IgD-negative memory B cell (primary cell): ENCODE data around the gene PRDM4. TPM values are rescaled to one million over a fixed set of nuclear protein-coding genes. Genes with fewer than 3 reads are reported as not detected.

Experiments used
- H3K27ac Mint-ChIP-seq, 3 donors: one replicate each; pipeline ENCODE4 v1.8.0; 2020 to 2022; ENCODE audit warnings: mild to moderate bottlenecking in 3 of 3, mixed read lengths in 3 of 3, moderate library complexity in 1 of 3
- H3K27me3 Mint-ChIP-seq: one replicate; pipeline ENCODE4 v1.8.0; 2021; ENCODE audit warnings: mixed read lengths
- H3K36me3 Mint-ChIP-seq: one replicate; pipeline ENCODE4 v1.8.0; 2020; ENCODE audit warnings: mild to moderate bottlenecking, mixed read lengths
- H3K4me1 Mint-ChIP-seq, 3 donors: one replicate each; pipeline ENCODE4 v1.8.0; 2020 to 2022; ENCODE audit warnings: mixed read lengths in 3 of 3, mild to moderate bottlenecking in 1 of 3
- H3K4me3 Mint-ChIP-seq, 4 donors: one replicate each; pipeline ENCODE4 v1.8.0; 2020 to 2022; ENCODE audit warnings: mild to moderate bottlenecking in 4 of 4, mixed read lengths in 4 of 4, moderate library complexity in 3 of 4
- H3K9me3 Mint-ChIP-seq, 3 donors: one replicate each; pipeline ENCODE4 v1.8.0; 2020 to 2021; ENCODE audit warnings: mixed read lengths in 3 of 3, mild to moderate bottlenecking in 1 of 3
- polyA plus RNA-seq: library from polyadenylated mRNA; unstranded; fragments of 300-500 nt; fragmentation: Illumina TruSeq; gene quantifications from one replicate; pipeline ENCODE4 v1.2.3, GENCODE V29; 2021

PRDM4 gene
- polyA plus RNA-seq, 1 donor from 2014 or later = 65.1 TPM

DNA sequence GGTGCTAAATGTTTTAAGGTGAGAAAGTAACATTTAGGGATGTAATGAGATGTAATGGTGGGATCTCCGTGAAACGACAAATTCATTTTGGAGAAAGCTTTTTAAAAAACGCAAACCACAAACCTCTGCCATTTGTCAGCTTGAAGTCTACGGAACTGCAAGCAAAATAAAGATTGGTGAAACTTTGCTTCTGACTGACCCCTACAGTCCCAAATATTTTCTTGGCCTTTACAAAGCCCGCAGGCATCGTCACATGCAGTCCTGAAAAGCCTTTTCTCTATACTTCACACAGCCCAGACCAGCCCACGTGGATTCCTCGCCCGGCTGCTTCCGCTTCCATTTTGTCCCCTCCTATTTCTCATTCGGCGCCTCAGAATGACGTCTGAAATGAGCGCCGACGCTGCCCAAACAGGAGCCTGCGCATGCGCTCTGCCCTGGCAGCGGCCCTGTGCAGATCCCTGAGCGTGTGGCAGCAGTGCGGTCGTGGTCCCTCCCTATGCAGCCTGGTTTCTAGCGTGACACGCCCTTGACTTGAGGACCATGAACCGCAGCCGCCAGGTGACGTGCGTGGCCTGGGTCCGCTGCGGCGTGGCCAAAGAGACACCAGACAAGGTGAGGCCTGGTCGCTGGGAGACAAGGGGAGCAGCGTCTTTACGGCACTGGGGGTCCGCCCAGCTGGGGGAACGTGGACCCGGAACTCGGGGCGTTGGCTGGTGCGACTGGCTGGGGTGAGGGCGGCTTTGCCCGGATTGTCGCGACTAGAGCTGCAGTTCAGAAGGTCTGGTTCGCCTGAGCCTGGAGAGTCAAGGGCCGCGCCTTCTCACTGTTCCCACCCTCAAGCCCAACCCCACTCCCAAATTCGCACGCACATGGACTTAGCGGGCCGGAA lies 75.3 kb downstream of the PRDM4 start, which contains the start of gene PWP1:
Gene PWP1, plus strand, starts transcription at position 440 of the 889 bp plus-strand sequence. Its CDS starts 101 bp downstream, at position 541.
- Mint-ChIP-seq H3K4me1 (peaks cover 17 to 23% (median 17%) of the 10 kb centered on the region in 3 donors), H3K27ac (peak within 1 kb of the TSS; percentile 93 to 100 (median 96))

DNA sequence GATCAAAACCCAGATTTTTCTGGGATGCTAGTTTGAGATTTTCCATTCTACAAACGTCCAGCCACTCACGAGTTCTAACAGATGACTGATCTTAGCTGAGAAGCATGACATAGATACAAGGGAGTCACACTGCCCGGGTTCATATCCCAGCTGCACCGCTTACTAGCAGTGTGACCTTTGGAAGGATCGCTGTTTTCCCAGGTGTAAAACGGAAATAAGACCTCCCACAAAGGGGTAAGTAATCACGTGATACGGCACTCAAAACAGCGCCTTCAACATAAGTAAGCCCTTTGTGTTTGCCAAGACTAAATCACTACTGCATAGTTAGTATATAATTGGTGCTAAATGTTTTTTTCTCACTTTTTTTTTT lies 76.0 kb downstream of the PRDM4 start:
- H3K4me1 Mint-ChIP-seq = peaks cover 17 to 23% (median 17%) of the 10 kb centered on the region in 3 donors
- peak overlapping the region; percentile 93 to 100 (median 96) for H3K27ac Mint-ChIP-seq
- peaks cover 1% of the 10 kb centered on the region for H3K36me3 Mint-ChIP-seq
- H3K4me3 Mint-ChIP-seq = peak overlapping the region; percentile 90 to 99 (median 96)
- H3K27me3 Mint-ChIP-seq = no peaks in the 10 kb centered on the region
- peaks cover 0 to 2% (median 0%) of the 10 kb centered on the region in 3 donors for H3K9me3 Mint-ChIP-seq

More for the DNA sequence above, 75.3 kb downstream of the PRDM4 start, which contains the start of gene PWP1:
- Mint-ChIP-seq H3K4me3 (peak within 1 kb of the TSS; percentile 90 to 99 (median 96)), H3K9me3 (peaks cover 0 to 2% (median 0%) of the 10 kb centered on the region in 3 donors), H3K36me3 (peaks cover 1% of the 10 kb centered on the region), H3K27me3 (no peaks in the 10 kb centered on the region)

DNA sequence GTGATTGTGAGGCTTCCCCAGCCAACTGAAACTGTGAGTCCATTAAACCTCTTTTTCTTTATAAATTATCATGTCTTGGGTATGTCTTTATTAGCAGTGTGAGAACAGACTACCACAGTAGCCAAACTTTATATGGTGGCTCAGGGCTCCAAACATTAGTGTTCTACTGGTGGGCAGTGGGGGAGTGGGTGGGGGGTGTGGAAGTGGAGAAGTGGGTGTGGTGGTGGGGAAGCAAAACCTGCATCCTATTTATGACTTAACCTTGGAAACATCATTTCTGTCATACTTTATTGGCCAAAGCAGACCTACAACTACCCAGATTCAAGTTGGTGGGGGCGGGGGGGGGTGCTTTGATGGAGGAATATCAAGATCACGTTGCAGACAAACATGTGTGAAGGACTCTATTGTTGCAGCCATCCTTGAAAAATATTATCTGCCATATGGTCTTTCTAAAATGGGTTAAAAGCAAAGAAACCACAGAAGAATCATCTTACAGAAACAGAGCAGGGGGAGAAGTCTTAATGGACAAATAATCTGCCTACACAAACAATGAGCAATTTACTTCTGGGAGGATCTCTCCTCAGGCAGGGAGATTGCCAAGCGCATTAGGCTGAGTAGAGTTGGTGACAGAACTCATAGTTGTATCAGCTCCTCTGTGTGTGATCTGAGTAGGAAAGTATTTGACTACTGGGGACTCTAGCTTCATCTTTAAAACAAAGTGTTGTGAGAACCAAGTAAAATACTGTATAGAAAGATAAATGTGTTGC lies 76.7 kb downstream of the PRDM4 start:
- H3K4me1 Mint-ChIP-seq = peaks cover 17 to 23% (median 17%) of the 10 kb centered on the region in 3 donors
- H3K27me3 Mint-ChIP-seq = no peaks in the 10 kb centered on the region
- H3K9me3 Mint-ChIP-seq = peaks cover 0 to 2% (median 0%) of the 10 kb centered on the region in 3 donors

More for the DNA sequence above, 76.7 kb downstream of the PRDM4 start:
- Mint-ChIP-seq H3K27ac (peak overlapping the region in 2 of 3 donors; percentile 91 to 100), H3K36me3 (peaks cover 1% of the 10 kb centered on the region), H3K4me3 (peak overlapping the region; percentile 90 to 99 (median 96))

Other genes starting within 250 kb of the PRDM4 start
- 111 TPM for gene PWP1, start 75.3 kb downstream of the PRDM4 start, polyA plus RNA-seq
- gene ASCL4, start 13.6 kb upstream of the PRDM4 start, polyA plus RNA-seq = not detected